Right lobe of liver (tissue), 6 donors: ENCODE measurements around the gene RPS6KA2. TPM values are rescaled to one million over a fixed set of nuclear protein-coding genes. Genes with fewer than 3 reads are reported as not detected.

Experiments
- ATAC-seq, 4 donors: fragments of 200-7000 bp; cut with Tn5 transposase; one replicate each; pipeline ENCODE4 v1.9.1; 2020; ENCODE audit warnings: mild to moderate bottlenecking in 4 of 4, moderate library complexity in 4 of 4
- DNase-seq, 3 donors: peaks; one replicate each; pipeline ENCODE4 v3.0.0-alpha.2; 2020
- H3K27ac ChIP-seq, 3 donors: fragments of 200-600 bp; one replicate each; pipeline ENCODE4 v1.8.0; 2022
- H3K27me3 ChIP-seq, 2 donors: fragments of 200-600 bp; one replicate each; pipeline ENCODE4 v1.8.0; 2022
- H3K36me3 ChIP-seq, 4 donors: fragments of 200-600 bp; sonication (generic) in 1 of 4; one replicate each; pipeline versions ENCODE4 v1.5.1 to v1.8.0; 2017 to 2022; ENCODE audit warnings: control low read depth in 1 of 4
- H3K4me1 ChIP-seq, 4 donors: fragments of 200-600 bp; sonication (generic) in 1 of 4; one replicate each; pipeline versions ENCODE4 v1.5.1 to v1.8.0; 2017 to 2022; ENCODE audit warnings: control low read depth in 1 of 4
- H3K4me3 ChIP-seq, 3 donors: fragments of 200-600 bp; one replicate each; pipeline ENCODE4 v1.8.0; 2022
- H3K9me3 ChIP-seq, 4 donors: fragments of 200-600 bp; sonication (generic) in 1 of 4; one replicate each; pipeline versions ENCODE4 v1.5.1 to v1.8.0; 2017 to 2022; ENCODE audit warnings: control low read depth in 1 of 4
- POLR2A ChIP-seq: fragments of 450-650 bp; IDR thresholded peaks from one replicate; pipeline ENCODE4 v1.6.1; 2017; ENCODE audit warnings: antibody characterized with exemption, mild to moderate bottlenecking
- WGBS: methylation state at CpG from one replicate; pipeline ENCODE4 v1.1.6; 2018; ENCODE audit warnings: low coverage, low lambda C conversion rate; ENCODE audit not compliant: insufficient coverage; ENCODE audit errors: missing lambda C conversion rate; 5-methylcytosine and 5-hydroxymethylcytosine counted together
- intact Hi-C, 2 donors: fragments of 100-400 bp; cut with DNase I; formaldehyde crosslinking; loops; one replicate each; pipeline versions ENCODE4 v1.11.2 to v1.14.1; 2022
- total RNA-seq, 6 experiments: library from RNA; depleted of rRNA in 2 of 6; stranded (reverse); fragments of >200 nt in 2 of 6; fragmentation: NEBNext Ultra II Directional in 3 of 6; extraction: Animal tissue kit (Norgen Biotek cat#: 25700) in 3 of 6; gene quantifications; one replicate each; pipeline versions ENCODE4 v1.1.0 to v1.2.4, GENCODE V29; 2016 to 2023
- TF ChIP-seq, protein P1 (sequence below), 4 donors: fragments of 200-600 bp in 3 of 4; fragments of 450-650 bp in 1 of 4; IDR thresholded peaks; one replicate each; pipeline versions ENCODE4 v1.5.1 to v1.8.0; 2016 to 2022; ENCODE audit warnings: antibody characterized with exemption in 4 of 4, mild to moderate bottlenecking in 2 of 4
- donor health status: DM: no; HTN: yes; CAD: no.
- donor health status: DM: no; HTN: no; CAD: no.
- donor health status: DM: no; HTN: no; CAD: no.
- donor health status: DM: no; HTN: yes; CAD: no.
- donor health status: DM: no; HTN: yes; CAD: no.

Gene RPS6KA2
- total RNA-seq, 6 experiments from 2014 or later = 6.4 to 18.1 (median 11.1) TPM

DNA sequence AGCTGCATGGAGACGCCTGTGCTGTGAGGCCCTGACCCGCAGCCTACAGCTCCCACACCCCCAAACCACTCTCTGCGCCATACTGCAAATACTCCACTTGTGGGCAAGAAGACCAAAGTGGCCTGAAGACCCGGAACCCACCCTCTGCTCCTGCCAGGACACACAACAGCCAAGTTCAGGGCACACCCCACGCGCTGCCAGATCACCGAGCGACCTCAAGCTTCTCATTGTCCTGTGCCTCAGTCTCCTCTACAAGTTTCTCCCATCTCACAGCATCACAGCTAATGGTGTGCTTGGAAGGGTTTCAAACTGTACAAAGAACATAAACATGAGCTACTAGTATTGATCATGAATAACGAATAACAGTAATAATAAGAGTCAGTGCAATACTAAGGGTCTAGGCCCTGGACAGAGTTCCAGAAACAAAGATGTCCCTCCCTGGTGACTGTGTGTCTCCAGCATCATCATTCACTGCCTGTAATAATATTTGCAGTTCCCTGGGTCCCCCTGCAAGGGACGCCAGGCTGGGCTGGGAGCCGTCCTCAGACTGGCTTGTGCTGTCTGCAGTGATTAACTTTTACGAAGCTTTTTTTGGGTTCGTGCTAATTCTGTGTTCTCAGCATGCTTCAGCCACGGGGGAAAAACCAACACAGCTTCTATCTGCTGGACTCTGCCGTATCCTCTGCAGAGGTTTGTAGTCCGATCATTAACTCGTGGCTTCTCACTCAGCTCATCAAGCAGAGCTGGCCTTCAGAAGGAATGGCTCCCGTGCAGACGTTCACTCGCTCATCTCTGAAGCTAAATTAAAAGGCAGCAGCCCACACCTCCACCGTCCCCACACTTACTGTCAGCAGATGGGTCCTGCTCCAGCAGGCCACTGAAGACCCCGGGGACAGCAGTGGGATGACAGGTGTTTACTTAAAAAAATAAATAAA, 162.7 kb downstream of the RPS6KA2 start:
- Histone ChIP-seq H3K27me3 (no peaks in the 10 kb centered on the region), H3K4me3 (no peak overlapping the region), H3K36me3 (no peaks in the 10 kb centered on the region), H3K4me1 (no peaks in the 10 kb centered on the region), H3K27ac (no peak overlapping the region), H3K9me3 (no peaks in the 10 kb centered on the region)
- WGBS = 85% methylated on average over 12 of the region's 22 CpGs
- no peak for TF ChIP-seq POLR2A
- TF ChIP-seq, protein P1, sequence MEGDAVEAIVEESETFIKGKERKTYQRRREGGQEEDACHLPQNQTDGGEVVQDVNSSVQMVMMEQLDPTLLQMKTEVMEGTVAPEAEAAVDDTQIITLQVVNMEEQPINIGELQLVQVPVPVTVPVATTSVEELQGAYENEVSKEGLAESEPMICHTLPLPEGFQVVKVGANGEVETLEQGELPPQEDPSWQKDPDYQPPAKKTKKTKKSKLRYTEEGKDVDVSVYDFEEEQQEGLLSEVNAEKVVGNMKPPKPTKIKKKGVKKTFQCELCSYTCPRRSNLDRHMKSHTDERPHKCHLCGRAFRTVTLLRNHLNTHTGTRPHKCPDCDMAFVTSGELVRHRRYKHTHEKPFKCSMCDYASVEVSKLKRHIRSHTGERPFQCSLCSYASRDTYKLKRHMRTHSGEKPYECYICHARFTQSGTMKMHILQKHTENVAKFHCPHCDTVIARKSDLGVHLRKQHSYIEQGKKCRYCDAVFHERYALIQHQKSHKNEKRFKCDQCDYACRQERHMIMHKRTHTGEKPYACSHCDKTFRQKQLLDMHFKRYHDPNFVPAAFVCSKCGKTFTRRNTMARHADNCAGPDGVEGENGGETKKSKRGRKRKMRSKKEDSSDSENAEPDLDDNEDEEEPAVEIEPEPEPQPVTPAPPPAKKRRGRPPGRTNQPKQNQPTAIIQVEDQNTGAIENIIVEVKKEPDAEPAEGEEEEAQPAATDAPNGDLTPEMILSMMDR (IDR thresholded peaks at IDR 0.05) = no peak
- DNase-seq = no peak
- ATAC-seq = no peak
- intact Hi-C loops = no loop called here

DNA sequence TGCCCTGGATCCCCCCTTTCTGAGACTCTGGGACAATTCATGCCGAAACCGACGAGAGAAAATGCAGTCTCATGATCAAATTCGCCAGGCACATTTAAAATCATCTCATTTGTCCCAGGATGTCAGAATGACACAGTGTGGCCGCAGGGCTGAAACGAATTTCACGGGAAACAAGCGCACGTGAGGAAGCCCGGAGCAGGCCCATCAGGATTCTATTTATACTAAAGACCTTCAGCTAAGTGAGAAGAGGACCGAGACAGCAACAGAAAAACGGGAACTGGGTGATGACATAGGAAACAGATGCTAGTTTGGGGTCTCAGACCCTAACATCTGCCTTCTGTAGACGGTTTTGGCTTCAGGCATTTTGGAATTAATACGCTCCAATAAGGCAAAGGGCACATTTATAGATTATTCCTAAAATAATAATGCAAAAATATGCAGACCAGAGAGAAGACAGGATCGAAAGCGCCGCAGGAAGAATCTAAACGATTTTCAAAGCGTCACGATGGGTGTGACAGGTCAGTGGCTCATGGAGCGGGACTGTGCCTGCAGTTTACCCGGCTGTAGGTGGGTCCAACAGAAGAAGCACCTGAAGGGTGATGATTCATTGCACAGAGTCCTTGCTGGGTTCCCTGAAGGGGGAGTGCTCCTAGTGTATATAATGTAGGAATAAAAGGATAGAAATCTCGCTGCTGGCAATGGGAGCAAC, 163.5 kb downstream of the RPS6KA2 start:
- intact Hi-C loops = no loop called here
- DNase-seq = no peak
- no peak for ATAC-seq
- TF ChIP-seq, protein P1 (IDR thresholded peaks at IDR 0.05) = no peak
- TF ChIP-seq POLR2A = no peak
- Histone ChIP-seq H3K4me1 (no peaks in the 10 kb centered on the region), H3K27ac (no peak overlapping the region), H3K9me3 (no peaks in the 10 kb centered on the region), H3K4me3 (no peak overlapping the region), H3K27me3 (no peaks in the 10 kb centered on the region), H3K36me3 (no peaks in the 10 kb centered on the region)
- WGBS = 71% methylated on average over 21 of the region's 23 CpGs

DNA sequence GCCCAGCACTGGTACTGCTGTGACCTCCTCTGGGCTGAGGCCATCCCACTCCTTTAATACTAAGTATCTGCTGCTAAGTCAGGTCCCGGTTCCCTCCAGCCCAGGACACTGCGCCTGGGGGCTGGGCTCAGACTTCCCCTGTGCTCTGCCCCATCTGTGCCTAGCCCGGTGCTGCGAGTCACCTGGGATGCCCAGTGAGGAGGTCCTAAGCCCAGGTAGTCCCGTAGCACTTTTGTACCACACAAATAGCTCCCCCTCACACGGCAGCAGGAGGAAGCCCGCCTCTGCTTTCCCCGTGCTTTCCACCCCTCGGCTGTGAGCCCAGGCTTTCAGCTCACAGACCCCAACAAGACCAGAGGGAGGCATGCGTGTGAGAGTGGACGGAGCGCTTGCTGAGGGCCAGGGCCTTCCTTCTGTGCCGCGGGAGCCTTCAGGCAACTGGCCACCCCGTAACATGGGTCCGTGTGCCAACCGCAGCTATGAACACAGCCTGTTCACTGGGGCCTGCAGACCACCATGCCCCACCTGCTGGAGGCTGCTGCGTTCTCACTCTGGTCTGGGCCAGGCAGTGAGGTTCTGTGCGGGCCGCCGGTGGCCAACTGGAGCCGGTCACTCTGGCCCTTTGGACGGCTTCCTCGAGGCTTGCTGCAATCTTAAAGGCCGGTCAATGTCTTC, 164.5 kb downstream of the RPS6KA2 start:
- no peak overlapping the region for H3K4me3 ChIP-seq
- no peak for ATAC-seq
- intact Hi-C loops = no loop called here
- H3K9me3 ChIP-seq = no peaks in the 10 kb centered on the region
- WGBS = no CpG with 5 or more reads among the region's 25 CpGs
- DNase-seq = no peak
- TF ChIP-seq, protein P1 (IDR thresholded peaks at IDR 0.05) = no peak
- TF ChIP-seq POLR2A = no peak
- no peaks in the 10 kb centered on the region for H3K36me3 ChIP-seq
- no peak overlapping the region for H3K27ac ChIP-seq
- H3K4me1 ChIP-seq = no peaks in the 10 kb centered on the region
- H3K27me3 ChIP-seq = no peaks in the 10 kb centered on the region

DNA sequence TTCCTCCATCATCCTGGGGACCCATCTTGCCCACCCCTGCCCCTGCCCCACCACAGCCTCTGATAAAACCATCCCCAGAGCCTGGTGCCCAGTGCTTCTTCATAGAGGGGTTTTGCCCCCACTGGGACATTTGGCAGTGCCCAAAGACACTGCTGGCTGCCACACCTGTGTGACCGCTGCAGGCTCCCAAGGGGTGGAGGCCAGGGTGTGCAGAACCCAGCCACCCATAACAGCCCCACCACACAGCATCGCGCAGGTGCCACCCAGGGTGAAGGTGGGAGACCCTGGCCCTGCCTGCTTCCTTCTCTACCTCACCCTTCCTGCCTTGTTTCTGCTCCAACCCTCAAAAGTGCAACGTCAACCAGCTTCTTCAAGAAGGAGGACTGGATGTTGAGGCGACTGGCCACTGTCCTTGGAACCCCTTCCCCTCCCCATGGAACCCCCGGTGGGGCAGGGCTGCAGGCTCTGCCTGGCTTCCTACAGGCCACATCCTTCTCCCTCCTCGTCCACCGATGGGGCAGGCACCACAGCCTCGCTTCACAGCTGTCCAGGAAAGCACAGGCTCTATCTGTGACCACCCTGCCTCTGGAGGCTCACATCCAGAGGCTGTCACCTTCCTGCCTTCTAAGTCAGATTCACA, 165.1 kb downstream of the RPS6KA2 start:
- Histone ChIP-seq H3K4me3 (no peak overlapping the region), H3K4me1 (no peaks in the 10 kb centered on the region), H3K27me3 (no peaks in the 10 kb centered on the region), H3K36me3 (no peaks in the 10 kb centered on the region), H3K27ac (no peak overlapping the region), H3K9me3 (no peaks in the 10 kb centered on the region)
- ATAC-seq (peak in 1 of 4 donors; percentile 13), DNase-seq (no peak)
- no peak for TF ChIP-seq POLR2A
- TF ChIP-seq, protein P1 (IDR thresholded peaks at IDR 0.05) = no peak
- 37% methylated on average over 3 of the region's 9 CpGs for WGBS
- intact Hi-C loops = no loop called here
